Liver (tissue), 3 donors: ENCODE results near the gene SLC2A6.

ENCODE experiments used
- ATF3 ChIP-seq: IDR thresholded peaks from 2 replicates; pipeline ENCODE4 v1.6.1; 2016; ENCODE audit warnings: antibody characterized with exemption
- CTCF ChIP-seq: fragments of 150-350 bp; IDR thresholded peaks from 2 replicates; pipeline ENCODE4 v1.5.1; 2017; ENCODE audit warnings: improper control_type of control experiment, low read depth, low read length; ENCODE audit not compliant: missing input control
- FOXA1 ChIP-seq: IDR thresholded peaks from 2 replicates; pipeline ENCODE4 v1.6.1; 2016; ENCODE audit warnings: antibody characterized with exemption
- FOXA2 ChIP-seq: IDR thresholded peaks from 2 replicates; pipeline ENCODE4 v1.6.1; 2016; ENCODE audit warnings: antibody characterized with exemption
- GABPA ChIP-seq, 2 donors: IDR thresholded peaks in 1 of 2; conservative IDR thresholded peaks in 1 of 2; 2 replicates each; pipeline ENCODE4 v1.6.1; 2016; ENCODE audit warnings: antibody characterized with exemption in 2 of 2, mild to moderate bottlenecking in 1 of 2, moderate library complexity in 1 of 2
- HNF4G ChIP-seq: IDR thresholded peaks from 2 replicates; pipeline ENCODE4 v1.6.1; 2016; ENCODE audit warnings: antibody characterized with exemption
- JUND ChIP-seq, 2 donors: IDR thresholded peaks; 2 replicates each; pipeline ENCODE4 v1.6.1; 2016; ENCODE audit warnings: antibody characterized with exemption in 2 of 2
- MAX ChIP-seq: IDR thresholded peaks from 2 replicates; pipeline ENCODE4 v1.6.1; 2016; ENCODE audit warnings: antibody characterized with exemption
- RAD21 ChIP-seq, 2 donors: IDR thresholded peaks; 2 replicates each; pipeline ENCODE4 v1.6.1; 2016; ENCODE audit warnings: antibody characterized with exemption in 2 of 2, mild to moderate bottlenecking in 2 of 2
- RXRA ChIP-seq, 2 donors: IDR thresholded peaks; 2 replicates each; pipeline ENCODE4 v1.6.1; 2017 to 2018; ENCODE audit warnings: antibody characterized with exemption in 2 of 2, mild to moderate bottlenecking in 1 of 2
- TAF1 ChIP-seq: conservative IDR thresholded peaks from 2 replicates; pipeline ENCODE4 v1.6.1; 2016; ENCODE audit warnings: antibody characterized with exemption, mild to moderate bottlenecking
- YY1 ChIP-seq: IDR thresholded peaks from 2 replicates; pipeline ENCODE4 v1.6.1; 2016; ENCODE audit warnings: antibody characterized with exemption, mild to moderate bottlenecking
- ZBTB33 ChIP-seq: IDR thresholded peaks from 2 replicates; pipeline ENCODE4 v1.6.1; 2016; ENCODE audit warnings: antibody characterized with exemption
- donor health status: healthy.
- donor health status: healthy.

- TF ChIP-seq CTCF = no peak
- TF ChIP-seq GABPA (IDR thresholded peaks at IDR 0.05 in 1 of 2, conservative IDR thresholded peaks at IDR 0.05 in 1 of 2) = no peak
- no peak for TF ChIP-seq TAF1
- no peak for TF ChIP-seq HNF4G
- TF ChIP-seq ZBTB33 = no peak
- TF ChIP-seq FOXA1 = no peak
- no peak for TF ChIP-seq MAX
- no peak for TF ChIP-seq JUND (IDR thresholded peaks at IDR 0.05)
- no peak for TF ChIP-seq YY1
- TF ChIP-seq RXRA (IDR thresholded peaks at IDR 0.05) = no peak
- no peak for TF ChIP-seq RAD21 (IDR thresholded peaks at IDR 0.05)
- no peak for TF ChIP-seq ATF3
- no peak for TF ChIP-seq FOXA2
Observed at GRCh38 chr9:133496861-133497842, 18.3 kb upstream of the SLC2A6 start.
